Endodermal cell (in vitro differentiated cells): ENCODE measurements around the gene KLK5. TPM values are rescaled to one million over a fixed set of nuclear protein-coding genes. Genes with fewer than 3 reads are reported as not detected.
"Not testable (repeated sequence)": the region's sequence is repeated elsewhere in the genome, so short reads cannot be mapped to it uniquely, and the experiment has no call there.

ENCODE experiments used
- DNase-seq: peaks from one replicate; pipeline ENCODE4 v3.0.0-alpha.2; 2017
- H3K27ac ChIP-seq: 2 replicates; pipeline ENCODE4 v1.5.1; 2013; ENCODE audit warnings: mild to moderate bottlenecking, low read depth, low read length, moderate library complexity
- H3K27me3 ChIP-seq: 2 replicates; pipeline ENCODE4 v1.6.1; 2013; ENCODE audit warnings: mild to moderate bottlenecking, low read length, moderate library complexity; ENCODE audit not compliant: insufficient read depth, control insufficient read depth, poor library complexity, severe bottlenecking
- H3K36me3 ChIP-seq: 2 replicates; pipeline ENCODE4 v1.7.0; 2013; ENCODE audit warnings: mild to moderate bottlenecking, low read length, moderate library complexity; ENCODE audit not compliant: control insufficient read depth, insufficient read depth
- H3K4me1 ChIP-seq: one replicate; pipeline ENCODE4 v1.7.0; 2013; ENCODE audit warnings: low read length; ENCODE audit not compliant: control insufficient read depth, insufficient read depth
- H3K4me3 ChIP-seq: 2 replicates; pipeline ENCODE4 v1.5.1; 2013; ENCODE audit warnings: mild to moderate bottlenecking, low read length, moderate library complexity
- H3K9ac ChIP-seq: 2 replicates; pipeline ENCODE4 v1.6.1; 2013; ENCODE audit warnings: mild to moderate bottlenecking, low read length, moderate library complexity; ENCODE audit not compliant: poor library complexity, severe bottlenecking; ENCODE audit errors: extremely low read depth
- H3K9me3 ChIP-seq: 2 replicates; pipeline ENCODE4 v1.6.1; 2013; ENCODE audit warnings: mild to moderate bottlenecking, low read length, moderate library complexity; ENCODE audit not compliant: control insufficient read depth
- H3K27ac Mint-ChIP-seq: 2 replicates; pipeline ENCODE4 v1.8.0; 2020; ENCODE audit warnings: mixed read lengths
- H3K27me3 Mint-ChIP-seq: 2 replicates; pipeline ENCODE4 v1.8.0; 2021; ENCODE audit warnings: mild to moderate bottlenecking, mixed read lengths; ENCODE audit not compliant: insufficient read depth
- H3K36me3 Mint-ChIP-seq: 2 replicates; pipeline ENCODE4 v1.8.0; 2020; ENCODE audit warnings: low read depth, mixed read lengths
- H3K4me1 Mint-ChIP-seq: 2 replicates; pipeline ENCODE4 v1.8.0; 2020; ENCODE audit warnings: mixed read lengths
- H3K4me3 Mint-ChIP-seq: 2 replicates; pipeline ENCODE4 v1.8.0; 2020; ENCODE audit warnings: mild to moderate bottlenecking, moderate library complexity, mixed read lengths
- H3K9me3 Mint-ChIP-seq: 2 replicates; pipeline ENCODE4 v1.8.0; 2020; ENCODE audit warnings: mild to moderate bottlenecking, mixed read lengths
- WGBS, 2 experiments: methylation state at CpG; one replicate each; pipeline versions ENCODE4 v1.1.5 to v1.1.7; 2013; ENCODE audit warnings: missing lambda C conversion rate in 2 of 2, mixed read lengths in 1 of 2; ENCODE audit not compliant: insufficient coverage in 1 of 2, insufficient read length in 1 of 2; 5-methylcytosine and 5-hydroxymethylcytosine counted together
- total RNA-seq, 2 donors: library from RNA; stranded (reverse); fragmentation: NEBNext Ultra II Directional in 1 of 2; extraction: Animal tissue kit (Norgen Biotek cat#: 25700) in 1 of 2; gene quantifications; 2 replicates in 1 of 2; 3 replicates in 1 of 2; pipeline ENCODE4 v1.2.1, GENCODE V29; 2021
- TF ChIP-seq, protein P1 (sequence below): fragments of 200-600 bp; sonication (generic); conservative IDR thresholded peaks from 2 replicates; pipeline ENCODE4 v1.5.0; 2021; ENCODE audit warnings: antibody characterized with exemption, mild to moderate bottlenecking

KLK5 gene
- total RNA-seq, 2 donors from 2014 or later: not detected

DNA sequence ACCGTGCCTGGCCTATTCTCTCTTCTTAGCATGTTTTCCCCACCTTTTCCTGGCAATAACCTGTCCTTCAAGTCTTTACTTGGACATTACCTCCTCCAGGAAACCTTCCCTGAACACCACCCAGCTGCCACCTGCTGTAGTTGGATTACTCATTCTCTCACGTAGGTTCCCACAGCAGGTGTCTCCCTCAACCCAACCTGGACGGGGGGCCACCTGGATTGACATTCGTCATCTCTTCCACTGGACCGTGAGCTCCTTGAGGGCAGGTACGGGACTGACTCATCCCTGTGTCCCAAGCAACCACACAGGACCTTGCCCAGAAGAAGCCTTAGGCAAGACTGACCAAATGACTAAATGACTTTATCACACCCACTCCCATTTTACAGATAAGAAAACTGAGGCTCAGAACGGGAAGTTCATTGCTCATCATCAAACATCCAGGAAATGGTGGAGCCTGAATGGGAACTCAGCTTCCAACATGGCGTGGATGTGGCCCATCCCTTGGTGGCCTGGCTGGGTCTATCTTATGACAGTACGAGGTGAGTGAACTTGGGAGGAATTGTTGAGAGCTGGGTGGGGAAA is 20.0 kb upstream of the KLK5 start:
- H3K36me3 ChIP-seq: no peaks in the 10 kb centered on the region
- H3K4me3 ChIP-seq: no peak overlapping the region
- Mint-ChIP-seq H3K27ac (no peak overlapping the region), H3K36me3 (no peaks in the 10 kb centered on the region), H3K4me3 (no peak overlapping the region), H3K9me3 (no peaks in the 10 kb centered on the region), H3K4me1 (peaks cover 2% of the 10 kb centered on the region), H3K27me3 (peaks cover 18% of the 10 kb centered on the region)
- TF ChIP-seq, protein P1, sequence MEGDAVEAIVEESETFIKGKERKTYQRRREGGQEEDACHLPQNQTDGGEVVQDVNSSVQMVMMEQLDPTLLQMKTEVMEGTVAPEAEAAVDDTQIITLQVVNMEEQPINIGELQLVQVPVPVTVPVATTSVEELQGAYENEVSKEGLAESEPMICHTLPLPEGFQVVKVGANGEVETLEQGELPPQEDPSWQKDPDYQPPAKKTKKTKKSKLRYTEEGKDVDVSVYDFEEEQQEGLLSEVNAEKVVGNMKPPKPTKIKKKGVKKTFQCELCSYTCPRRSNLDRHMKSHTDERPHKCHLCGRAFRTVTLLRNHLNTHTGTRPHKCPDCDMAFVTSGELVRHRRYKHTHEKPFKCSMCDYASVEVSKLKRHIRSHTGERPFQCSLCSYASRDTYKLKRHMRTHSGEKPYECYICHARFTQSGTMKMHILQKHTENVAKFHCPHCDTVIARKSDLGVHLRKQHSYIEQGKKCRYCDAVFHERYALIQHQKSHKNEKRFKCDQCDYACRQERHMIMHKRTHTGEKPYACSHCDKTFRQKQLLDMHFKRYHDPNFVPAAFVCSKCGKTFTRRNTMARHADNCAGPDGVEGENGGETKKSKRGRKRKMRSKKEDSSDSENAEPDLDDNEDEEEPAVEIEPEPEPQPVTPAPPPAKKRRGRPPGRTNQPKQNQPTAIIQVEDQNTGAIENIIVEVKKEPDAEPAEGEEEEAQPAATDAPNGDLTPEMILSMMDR: no peak
- H3K9me3 ChIP-seq: no peaks in the 10 kb centered on the region
- H3K4me1 ChIP-seq: no peaks in the 10 kb centered on the region
- no peaks in the 10 kb centered on the region for H3K27me3 ChIP-seq
- H3K9ac ChIP-seq: no peak overlapping the region
- no peak overlapping the region for H3K27ac ChIP-seq
- WGBS, 2 experiments: 86% methylated on average over 3 to 9 of the region's 9 CpGs
- peak; percentile 28 for DNase-seq

DNA sequence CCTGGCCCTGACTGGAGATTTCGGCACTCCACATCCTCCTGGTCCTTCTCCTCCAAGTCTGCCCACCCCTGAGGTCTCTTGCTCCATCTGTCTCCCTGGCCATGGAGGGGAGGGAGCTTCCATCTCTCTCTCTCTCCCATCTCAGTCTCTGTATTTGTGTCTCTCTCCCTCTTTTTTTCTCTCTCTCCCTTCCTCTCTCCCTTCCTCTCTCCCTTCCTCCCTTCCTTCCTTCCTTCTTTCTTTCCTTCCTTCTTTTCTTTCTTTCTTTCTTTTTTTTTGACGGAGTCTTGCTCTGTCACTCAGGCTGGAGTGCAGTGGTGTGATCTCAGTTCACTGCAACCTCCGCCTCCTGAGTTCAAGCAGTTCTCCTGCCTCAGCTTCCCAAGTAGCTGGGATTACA is 17.0 kb upstream of the KLK5 start:
- H3K4me3 ChIP-seq, H3K27me3 ChIP-seq, H3K9ac ChIP-seq, H3K36me3 ChIP-seq, H3K9me3 Mint-ChIP-seq, H3K4me1 Mint-ChIP-seq, H3K27ac ChIP-seq, H3K36me3 Mint-ChIP-seq, H3K27ac Mint-ChIP-seq, H3K4me1 ChIP-seq, H3K9me3 ChIP-seq, H3K4me3 Mint-ChIP-seq, DNase-seq: not testable (repeated sequence)
- 87 to 91% methylated on average over 3 of the region's 3 CpGs for WGBS, 2 experiments
- H3K27me3 Mint-ChIP-seq: peaks cover 17% of the 10 kb centered on the region

DNA sequence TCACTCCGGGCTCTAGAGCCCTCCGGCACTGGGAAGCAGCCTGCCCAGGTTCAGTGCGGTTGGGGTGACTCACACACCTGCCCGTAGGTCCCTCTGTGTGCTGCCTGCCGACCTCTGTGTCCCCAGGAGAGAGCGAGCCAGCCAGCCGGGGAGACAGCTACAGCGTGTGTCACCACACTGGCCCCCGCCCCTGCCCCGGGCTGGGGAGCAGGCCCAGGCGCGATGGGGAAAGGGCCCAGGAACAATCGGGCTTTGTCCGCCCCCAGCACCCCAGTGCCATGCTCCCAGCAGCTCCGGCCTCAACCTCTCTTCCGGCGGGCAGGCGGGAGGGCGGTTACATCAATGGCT is 16.5 kb upstream of the KLK5 start, which contains the start of gene KLK6:
KLK6 (minus strand) TSS at position 179 of the 348 bp plus-strand sequence. CDS start 1,487 bp downstream, outside the sequence.
- no peaks in the 10 kb centered on the region for H3K27me3 ChIP-seq
- WGBS, 2 experiments: 88 to 94% methylated on average over 11 to 19 of the region's 19 CpGs
- DNase-seq: peak; percentile 56
- Mint-ChIP-seq H3K27me3 (peaks cover 17% of the 10 kb centered on the region), H3K4me3 (no peak within 1 kb of the TSS), H3K27ac (no peak within 1 kb of the TSS), H3K36me3 (no peaks in the 10 kb centered on the region), H3K9me3 (no peaks in the 10 kb centered on the region), H3K4me1 (peaks cover 2% of the 10 kb centered on the region)
- H3K4me1 ChIP-seq: no peaks in the 10 kb centered on the region
- H3K9ac ChIP-seq: no peak within 1 kb of the TSS
- H3K9me3 ChIP-seq: no peaks in the 10 kb centered on the region
- no peak within 1 kb of the TSS for H3K27ac ChIP-seq
- H3K4me3 ChIP-seq: no peak within 1 kb of the TSS
- TF ChIP-seq, protein P1: no peak
- no peaks in the 10 kb centered on the region for H3K36me3 ChIP-seq
